ENCODE results near the gene PIGK. TPM values are rescaled to one million over a fixed set of nuclear protein-coding genes. Genes with fewer than 3 reads are reported as not detected.

PIGK gene
- total and polyA plus RNA-seq, 2 of the 4 experiments (the other 2 are of a cell fraction) = 15.6 to 21.2 TPM

DNA sequence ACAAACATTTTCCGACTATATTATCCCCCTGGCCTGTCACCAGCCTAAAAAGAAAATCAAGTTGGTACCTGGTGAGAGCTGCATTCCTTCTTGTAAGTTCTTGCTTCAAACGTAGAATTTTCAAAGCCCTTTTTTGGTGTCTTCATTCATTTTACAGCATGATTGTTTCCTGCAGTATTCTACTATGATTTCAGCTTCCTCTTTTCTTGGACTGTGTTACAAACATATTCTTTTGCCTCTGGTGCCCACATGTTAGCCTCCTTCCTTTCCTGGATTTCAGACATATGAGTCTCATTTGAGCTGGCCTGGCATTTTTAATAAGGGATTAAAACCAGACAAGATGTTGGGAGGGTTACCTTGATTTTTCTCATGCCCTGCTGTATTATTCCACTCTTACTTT, 142.5 kb downstream of the PIGK start:
- H3K4me1 ChIP-seq (ENCODE audit: control insufficient read depth, insufficient read depth, low read length) = no peaks in the 10 kb centered on the region
- H3K9me3 ChIP-seq (ENCODE audit: control insufficient read depth, insufficient read depth, low read length) = no peaks in the 10 kb centered on the region
- no peak overlapping the region for H3K4me3 ChIP-seq (ENCODE audit: insufficient read depth, low read depth, low read length)
- intact Hi-C loops (cut with micrococcal nuclease) (no loop called here), dilution Hi-C loops (cut with HindIII; ENCODE audit: low sequenced_read_pairs, unreplicated experiment) (no loop called here), in situ Hi-C loops (cut with MboI; ENCODE audit: low sequenced_read_pairs) (no loop called here)
- H3K18ac ChIP-seq (ENCODE audit: low read depth, low read length) = no peak overlapping the region
- H2AK5ac ChIP-seq (ENCODE audit: low read depth, low read length) = no peak overlapping the region
- ChIA-PET POLR2A (ENCODE audit: unreplicated experiment) (no interaction called here), CTCF (no interaction called here)
- H3K4ac ChIP-seq (ENCODE audit: low read depth, low read length) = no peak overlapping the region
- no peak overlapping the region for H2BK5ac ChIP-seq (ENCODE audit: low read depth, low read length, poor library complexity, severe bottlenecking)
- H2AFZ ChIP-seq (replicated peaks; ENCODE audit: low read length, poor library complexity) = no peak overlapping the region
- H3K14ac ChIP-seq (replicated peaks; ENCODE audit: low read depth, low read length) = no peak overlapping the region
- no peak overlapping the region for H3K23ac ChIP-seq (ENCODE audit: low read depth, low read length)
- no peaks in the 10 kb centered on the region for H3K36me3 ChIP-seq (ENCODE audit: control insufficient read depth, insufficient read depth, low read length)
- H4K8ac ChIP-seq (ENCODE audit: low read depth in 2 of 2, low read length in 2 of 2) = no peak overlapping the region
- no peak overlapping the region for H2BK15ac ChIP-seq (ENCODE audit: low read depth, low read length)
- H4K91ac ChIP-seq (ENCODE audit: insufficient read depth, low read depth, low read length) = no peak overlapping the region
- no peak overlapping the region for H2BK120ac ChIP-seq (ENCODE audit: low read depth, low read length)
- H3K27me3 ChIP-seq (ENCODE audit: control insufficient read depth, insufficient read depth, low read length) = no peaks in the 10 kb centered on the region; the same call in 1 of the 2 replicates
- no peaks in the 10 kb centered on the region for H3K79me1 ChIP-seq (ENCODE audit: low read depth in 1 of 2, low read length in 2 of 2)
- no peak overlapping the region for H3K4me2 ChIP-seq (ENCODE audit: low read depth, low read length)
- WGBS, 2 experiments (ENCODE audit: extremely low coverage in 2 of 2, insufficient read length in 1 of 2) = no CpG with 5 or more reads among the region's 2 CpGs
- no peaks in the 10 kb centered on the region for H3K9me1 ChIP-seq (ENCODE audit: insufficient read depth, low read length)
- ATAC-seq (ENCODE audit: low read depth) (no peak), DNase-seq (no peak)
- no peak overlapping the region for H2AK9ac ChIP-seq (replicated peaks; ENCODE audit: low read depth, low read length, poor library complexity)
- H3K27ac ChIP-seq (ENCODE audit: insufficient read depth, low read length) = no peak overlapping the region
- no peak overlapping the region for H3K9ac ChIP-seq (ENCODE audit: low read depth, low read length)
- no peak overlapping the region for H3K56ac ChIP-seq (ENCODE audit: extremely low read depth, insufficient read depth, low read length)
- TF ChIP-seq RFX5 (IDR thresholded peaks at IDR 0.05; ENCODE audit: low read depth, low read length) = no peak
- TF ChIP-seq CTCF (conservative IDR thresholded peaks at IDR 0.05; ENCODE audit: low read depth, low read length) = no peak
- TF ChIP-seq, protein P1, sequence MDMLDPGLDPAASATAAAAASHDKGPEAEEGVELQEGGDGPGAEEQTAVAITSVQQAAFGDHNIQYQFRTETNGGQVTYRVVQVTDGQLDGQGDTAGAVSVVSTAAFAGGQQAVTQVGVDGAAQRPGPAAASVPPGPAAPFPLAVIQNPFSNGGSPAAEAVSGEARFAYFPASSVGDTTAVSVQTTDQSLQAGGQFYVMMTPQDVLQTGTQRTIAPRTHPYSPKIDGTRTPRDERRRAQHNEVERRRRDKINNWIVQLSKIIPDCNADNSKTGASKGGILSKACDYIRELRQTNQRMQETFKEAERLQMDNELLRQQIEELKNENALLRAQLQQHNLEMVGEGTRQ (IDR thresholded peaks at IDR 0.05; ENCODE audit: low read depth, low read length) = no peak
- TF ChIP-seq SMC3 (IDR thresholded peaks at IDR 0.05; ENCODE audit: low read depth, low read length) = no peak
- TF ChIP-seq ELK1 (IDR thresholded peaks at IDR 0.05; ENCODE audit: borderline replicate concordance, low read depth, low read length) = no peak
- no peak for TF ChIP-seq NFE2L2 (IDR thresholded peaks at IDR 0.05; ENCODE audit: low read depth, low read length)
- no peak for TF ChIP-seq MAZ (IDR thresholded peaks at IDR 0.05; ENCODE audit: borderline replicate concordance, low read depth, low read length)
- no peak for TF ChIP-seq CHD1 (IDR thresholded peaks at IDR 0.05; ENCODE audit: low read depth, low read length)
- no peak for TF ChIP-seq MAFK (IDR thresholded peaks at IDR 0.05; ENCODE audit: low read depth, low read length)
- no peak for TF ChIP-seq RAD21 (IDR thresholded peaks at IDR 0.05; ENCODE audit: low read length)
- TF ChIP-seq MXI1 (IDR thresholded peaks at IDR 0.05; ENCODE audit: borderline replicate concordance, low read depth, low read length) = no peak
- TF ChIP-seq FOS (IDR thresholded peaks at IDR 0.05; ENCODE audit: low read depth, low read length) = no peak
- no peak for TF ChIP-seq BHLHE40 (IDR thresholded peaks at IDR 0.05; ENCODE audit: low read depth, low read length)
- no peak for TF ChIP-seq POLR2A (IDR thresholded peaks at IDR 0.05; ENCODE audit: low read depth, low read length)
- TF ChIP-seq CEBPB (IDR thresholded peaks at IDR 0.05; ENCODE audit: low read depth, low read length) = no peak
- TF ChIP-seq RCOR1 (IDR thresholded peaks at IDR 0.05; ENCODE audit: insufficient replicate concordance, low read length) = no peak
- no peak overlapping the region for H2BK20ac ChIP-seq (ENCODE audit: low read depth, low read length)
- no TSS peak for BruUV-seq (replicated peaks)
- no peak overlapping the region for H4K5ac ChIP-seq (ENCODE audit: low read depth, low read length)
- no peaks in the 10 kb centered on the region for H4K20me1 ChIP-seq (ENCODE audit: insufficient read depth, low read length)

Measured in IMR-90 (cell line).